ENCODE data around the gene MPZL3.
A peak's percentile ranks its signal among the peaks of the same experiment; 100 is the strongest.

Gene MPZL3

GRCh38 chr11:118263695-118264568 is 11.8 kb upstream of the MPZL3 start, which contains the start of gene MPZL2:
MPZL2 (minus strand) TSS chr11:118264297; CDS start chr11:118264153, 144 bp downstream.
- H3K4me1 ChIP-seq (ENCODE audit: control insufficient read depth, low read depth, low read length) = peaks cover 4% of the 10 kb centered on the region
- no CpG with 5 or more reads among the region's 19 CpGs for WGBS (ENCODE audit: extremely low coverage, insufficient coverage, low lambda C conversion rate)
- no peak within 1 kb of the TSS for H4K5ac ChIP-seq (ENCODE audit: low read length)
- H3K79me2 ChIP-seq (ENCODE audit: control insufficient read depth, insufficient read depth, low read length) = no peaks in the 10 kb centered on the region
- H3K36me3 ChIP-seq (ENCODE audit: control insufficient read depth, insufficient read depth, low read length) = no peaks in the 10 kb centered on the region
- H3K79me1 ChIP-seq (ENCODE audit: low read length) = no peaks in the 10 kb centered on the region
- H2AK5ac ChIP-seq (ENCODE audit: low read length) = no peak within 1 kb of the TSS
- no peak within 1 kb of the TSS for H4K8ac ChIP-seq (ENCODE audit: low read depth, low read length)
- peak; percentile 57 for DNase-seq
- no peak within 1 kb of the TSS for H3K27ac ChIP-seq (ENCODE audit: low read depth, low read length)
- no peak within 1 kb of the TSS for H3K23ac ChIP-seq (ENCODE audit: low read length)
- H3K4me2 ChIP-seq (ENCODE audit: low read length) = peak within 1 kb of the TSS; percentile 44
- peak within 1 kb of the TSS; percentile 27 for H3K9ac ChIP-seq (ENCODE audit: low read length)
- peak within 1 kb of the TSS; percentile 73 for H3K18ac ChIP-seq (ENCODE audit: low read length)
- H2BK120ac ChIP-seq (ENCODE audit: low read depth, low read length) = no peak within 1 kb of the TSS
- peak within 1 kb of the TSS; percentile 63 for H3K56ac ChIP-seq (ENCODE audit: low read length)
- no peak within 1 kb of the TSS for H2BK15ac ChIP-seq (replicated peaks; ENCODE audit: low read depth)
- peaks cover 7% of the 10 kb centered on the region for H3K27me3 ChIP-seq (ENCODE audit: insufficient read depth, low read length, poor library complexity)
- H3K4me3 ChIP-seq (ENCODE audit: low read length) = no peak within 1 kb of the TSS
- H3K4ac ChIP-seq (ENCODE audit: low read depth, low read length) = no peak within 1 kb of the TSS
- H2BK5ac ChIP-seq (ENCODE audit: low read length) = no peak within 1 kb of the TSS

GRCh38 chr11:118263112-118263511 is 10.9 kb upstream of the MPZL3 start:
- Histone ChIP-seq H3K23ac (ENCODE audit: low read length) (no peak overlapping the region), H2BK5ac (ENCODE audit: low read length) (no peak overlapping the region), H2AK5ac (ENCODE audit: low read length) (no peak overlapping the region), H3K36me3 (ENCODE audit: control insufficient read depth, insufficient read depth, low read length) (no peaks in the 10 kb centered on the region), H3K27me3 (ENCODE audit: insufficient read depth, low read length, poor library complexity) (peaks cover 7% of the 10 kb centered on the region), H3K79me1 (ENCODE audit: low read length) (no peaks in the 10 kb centered on the region), H3K18ac (ENCODE audit: low read length) (no peak overlapping the region), H3K9ac (ENCODE audit: low read length) (no peak overlapping the region), H2BK15ac (replicated peaks; ENCODE audit: low read depth) (no peak overlapping the region), H4K8ac (ENCODE audit: low read depth, low read length) (no peak overlapping the region), H3K56ac (ENCODE audit: low read length) (no peak overlapping the region), H3K27ac (ENCODE audit: low read depth, low read length) (no peak overlapping the region), H3K4me3 (ENCODE audit: low read length) (no peak overlapping the region), H3K4me2 (ENCODE audit: low read length) (no peak overlapping the region), H3K4ac (ENCODE audit: low read depth, low read length) (no peak overlapping the region), H3K4me1 (ENCODE audit: control insufficient read depth, low read depth, low read length) (peaks cover 4% of the 10 kb centered on the region), H3K79me2 (ENCODE audit: control insufficient read depth, insufficient read depth, low read length) (no peaks in the 10 kb centered on the region), H4K5ac (ENCODE audit: low read length) (no peak overlapping the region), H2BK120ac (ENCODE audit: low read depth, low read length) (no peak overlapping the region)
- no CpG with 5 or more reads among the region's 4 CpGs for WGBS (ENCODE audit: extremely low coverage, insufficient coverage, low lambda C conversion rate)
- DNase-seq = no peak

DNA sequence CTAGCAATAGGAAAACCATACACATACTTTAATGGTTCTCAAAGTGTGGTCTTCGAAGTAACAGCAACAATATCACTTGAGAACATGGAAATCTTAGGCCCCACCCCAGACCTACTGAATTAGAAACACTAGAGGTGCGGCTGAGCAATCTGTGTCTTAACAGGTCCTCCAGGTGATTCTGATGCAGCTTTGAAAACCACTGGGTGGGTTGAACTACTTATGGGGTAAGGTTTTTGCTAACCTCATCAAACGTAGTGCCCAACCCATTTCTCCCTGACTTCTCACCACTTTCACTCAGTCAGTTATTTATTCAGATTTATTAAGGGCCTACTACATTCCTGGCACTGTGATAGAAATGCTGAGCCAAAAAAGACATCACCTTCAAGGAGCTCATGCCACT is 8.2 kb upstream of the MPZL3 start:
- Histone ChIP-seq H3K9ac (ENCODE audit: low read length) (no peak overlapping the region), H4K5ac (ENCODE audit: low read length) (no peak overlapping the region), H3K4me3 (ENCODE audit: low read length) (no peak overlapping the region), H3K79me2 (ENCODE audit: control insufficient read depth, insufficient read depth, low read length) (no peaks in the 10 kb centered on the region), H3K18ac (ENCODE audit: low read length) (no peak overlapping the region), H2BK120ac (ENCODE audit: low read depth, low read length) (no peak overlapping the region), H2BK15ac (replicated peaks; ENCODE audit: low read depth) (no peak overlapping the region), H3K4ac (ENCODE audit: low read depth, low read length) (no peak overlapping the region), H3K27me3 (ENCODE audit: insufficient read depth, low read length, poor library complexity) (peaks cover 5% of the 10 kb centered on the region), H3K4me1 (ENCODE audit: control insufficient read depth, low read depth, low read length) (peaks cover 4% of the 10 kb centered on the region), H3K56ac (ENCODE audit: low read length) (no peak overlapping the region), H3K27ac (ENCODE audit: low read depth, low read length) (no peak overlapping the region), H2AK5ac (ENCODE audit: low read length) (no peak overlapping the region), H4K8ac (ENCODE audit: low read depth, low read length) (no peak overlapping the region), H2BK5ac (ENCODE audit: low read length) (no peak overlapping the region), H3K23ac (ENCODE audit: low read length) (no peak overlapping the region), H3K79me1 (ENCODE audit: low read length) (no peaks in the 10 kb centered on the region), H3K4me2 (ENCODE audit: low read length) (no peak overlapping the region), H3K36me3 (ENCODE audit: control insufficient read depth, insufficient read depth, low read length) (no peaks in the 10 kb centered on the region)
- DNase-seq = no peak
- no CpG with 5 or more reads among the region's 3 CpGs for WGBS (ENCODE audit: extremely low coverage, insufficient coverage, low lambda C conversion rate)

DNA sequence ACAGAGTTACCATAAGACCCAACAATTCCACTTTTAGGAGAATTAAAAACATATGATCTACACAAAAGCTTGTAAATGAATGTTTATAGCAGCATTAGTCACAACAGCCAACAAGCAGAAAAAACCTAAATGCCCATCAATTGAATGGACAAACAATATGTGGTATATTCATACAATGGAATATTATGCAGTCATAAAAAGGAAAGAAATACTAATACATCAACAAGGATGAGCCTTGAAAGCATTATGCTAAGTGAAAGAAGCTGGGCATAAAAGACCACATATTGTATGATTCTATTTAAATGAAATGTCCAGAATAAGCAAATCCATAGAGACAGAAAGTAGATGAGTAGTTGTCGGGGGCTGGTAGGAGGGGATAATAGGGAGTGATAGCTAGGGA is 7.0 kb upstream of the MPZL3 start:
- Histone ChIP-seq H4K8ac (ENCODE audit: low read depth, low read length) (no peak overlapping the region), H3K23ac (ENCODE audit: low read length) (no peak overlapping the region), H3K4me3 (ENCODE audit: low read length) (no peak overlapping the region), H3K4ac (ENCODE audit: low read depth, low read length) (no peak overlapping the region), H3K79me2 (ENCODE audit: control insufficient read depth, insufficient read depth, low read length) (no peaks in the 10 kb centered on the region), H2AK5ac (ENCODE audit: low read length) (no peak overlapping the region), H3K27me3 (ENCODE audit: insufficient read depth, low read length, poor library complexity) (no peaks in the 10 kb centered on the region), H3K18ac (ENCODE audit: low read length) (no peak overlapping the region), H2BK15ac (replicated peaks; ENCODE audit: low read depth) (no peak overlapping the region), H3K4me2 (ENCODE audit: low read length) (no peak overlapping the region), H3K4me1 (ENCODE audit: control insufficient read depth, low read depth, low read length) (peaks cover 2% of the 10 kb centered on the region), H3K9ac (ENCODE audit: low read length) (no peak overlapping the region), H3K36me3 (ENCODE audit: control insufficient read depth, insufficient read depth, low read length) (no peaks in the 10 kb centered on the region), H3K27ac (ENCODE audit: low read depth, low read length) (no peak overlapping the region), H4K5ac (ENCODE audit: low read length) (no peak overlapping the region), H3K79me1 (ENCODE audit: low read length) (no peaks in the 10 kb centered on the region), H2BK120ac (ENCODE audit: low read depth, low read length) (no peak overlapping the region), H2BK5ac (ENCODE audit: low read length) (no peak overlapping the region), H3K56ac (ENCODE audit: low read length) (no peak overlapping the region)
- no peak for DNase-seq
- WGBS (ENCODE audit: extremely low coverage, insufficient coverage, low lambda C conversion rate) = no CpG with 5 or more reads among the region's 1 CpG

DNA sequence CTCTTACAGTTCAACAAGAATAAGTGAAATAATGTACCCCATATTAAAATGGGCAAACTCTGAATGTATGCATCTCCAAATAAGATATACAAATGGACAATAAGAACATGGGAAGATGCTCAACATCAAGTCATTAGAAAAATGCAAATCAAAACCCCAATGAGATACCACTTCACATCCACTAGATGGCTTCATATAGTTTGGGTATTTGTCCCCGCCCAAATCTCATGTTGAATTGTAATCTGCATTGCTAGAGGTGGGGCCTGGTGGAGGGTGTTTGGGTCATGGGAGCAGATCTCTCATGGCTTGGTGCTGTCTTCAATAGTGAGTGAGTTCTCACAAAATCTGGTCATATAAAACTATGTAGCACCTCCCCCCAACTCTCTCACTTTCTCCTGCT is 6.2 kb upstream of the MPZL3 start:
- peak; percentile 34 for DNase-seq
- H3K27ac ChIP-seq (ENCODE audit: low read depth, low read length) = no peak overlapping the region
- H2AK5ac ChIP-seq (ENCODE audit: low read length) = no peak overlapping the region
- H3K4me1 ChIP-seq (ENCODE audit: control insufficient read depth, low read depth, low read length) = no peaks in the 10 kb centered on the region
- H3K4ac ChIP-seq (ENCODE audit: low read depth, low read length) = no peak overlapping the region
- H2BK5ac ChIP-seq (ENCODE audit: low read length) = no peak overlapping the region
- H3K79me1 ChIP-seq (ENCODE audit: low read length) = no peaks in the 10 kb centered on the region
- no peak overlapping the region for H2BK120ac ChIP-seq (ENCODE audit: low read depth, low read length)
- H4K5ac ChIP-seq (ENCODE audit: low read length) = no peak overlapping the region
- H3K9ac ChIP-seq (ENCODE audit: low read length) = no peak overlapping the region
- no peaks in the 10 kb centered on the region for H3K79me2 ChIP-seq (ENCODE audit: control insufficient read depth, insufficient read depth, low read length)
- H3K4me3 ChIP-seq (ENCODE audit: low read length) = no peak overlapping the region
- no peak overlapping the region for H3K18ac ChIP-seq (ENCODE audit: low read length)
- H2BK15ac ChIP-seq (replicated peaks; ENCODE audit: low read depth) = no peak overlapping the region
- H3K23ac ChIP-seq (ENCODE audit: low read length) = no peak overlapping the region
- no peak overlapping the region for H3K4me2 ChIP-seq (ENCODE audit: low read length)
- H3K36me3 ChIP-seq (ENCODE audit: control insufficient read depth, insufficient read depth, low read length) = no peaks in the 10 kb centered on the region
- H3K56ac ChIP-seq (ENCODE audit: low read length) = no peak overlapping the region
- H4K8ac ChIP-seq (ENCODE audit: low read depth, low read length) = no peak overlapping the region
- H3K27me3 ChIP-seq (ENCODE audit: insufficient read depth, low read length, poor library complexity) = no peaks in the 10 kb centered on the region
- WGBS (ENCODE audit: extremely low coverage, insufficient coverage, low lambda C conversion rate) = no CpG with 5 or more reads among the region's 1 CpG

All from mesendoderm (in vitro differentiated cells).